ENCODE data around the gene MEIS1.

The MEIS1 gene

GRCh38 chr2:66566726-66567399, 131.9 kb downstream of the MEIS1 start:
- no peak for DNase-seq (ENCODE audit: low read depth in 2 of 2)

- no peak for DNase-seq (ENCODE audit: low read depth in 2 of 2)
Observed at GRCh38 chr2:66567729-66568128, 132.8 kb downstream of the MEIS1 start.

GRCh38 chr2:66568650-66569300, 133.8 kb downstream of the MEIS1 start:
- DNase-seq (ENCODE audit: low read depth in 2 of 2), result no peak

- DNase-seq (ENCODE audit: low read depth in 2 of 2), result no peak
Observed at GRCh38 chr2:66569321-66569851, 134.5 kb downstream of the MEIS1 start.

GRCh38 chr2:66569974-66570373, 135.0 kb downstream of the MEIS1 start:
- no peak for DNase-seq (ENCODE audit: low read depth in 2 of 2)

- no peak for DNase-seq (ENCODE audit: low read depth in 2 of 2)
Observed at GRCh38 chr2:66570471-66570870, 135.5 kb downstream of the MEIS1 start.

GRCh38 chr2:66571918-66572317, 137.0 kb downstream of the MEIS1 start:
- DNase-seq (ENCODE audit: low read depth in 2 of 2), result no peak

- no peak for DNase-seq (ENCODE audit: low read depth in 2 of 2)
Observed at GRCh38 chr2:66572391-66572790, 137.5 kb downstream of the MEIS1 start.

- no peak for DNase-seq (ENCODE audit: low read depth in 2 of 2)
Observed at GRCh38 chr2:66573416-66573815, 138.5 kb downstream of the MEIS1 start.

GRCh38 chr2:66573821-66574233, 138.9 kb downstream of the MEIS1 start:
- no peak for DNase-seq (ENCODE audit: low read depth in 2 of 2)

- DNase-seq (ENCODE audit: low read depth in 2 of 2), result no peak
Observed at GRCh38 chr2:66574701-66575624, 140.0 kb downstream of the MEIS1 start.

GRCh38 chr2:66575625-66576310, 140.8 kb downstream of the MEIS1 start:
- DNase-seq (ENCODE audit: low read depth in 2 of 2), result no peak

- no peak for DNase-seq (ENCODE audit: low read depth in 2 of 2)
Observed at GRCh38 chr2:66576311-66576560, 141.3 kb downstream of the MEIS1 start.

- no peak for DNase-seq (ENCODE audit: low read depth in 2 of 2)
Observed at GRCh38 chr2:66576561-66577320, 141.8 kb downstream of the MEIS1 start.

GRCh38 chr2:66577321-66578053, 142.6 kb downstream of the MEIS1 start:
- DNase-seq (ENCODE audit: low read depth in 2 of 2), result no peak

- DNase-seq (ENCODE audit: low read depth in 2 of 2), result no peak
Observed at GRCh38 chr2:66578054-66578686, 143.2 kb downstream of the MEIS1 start.

GRCh38 chr2:66578687-66579106, 143.8 kb downstream of the MEIS1 start:
- DNase-seq (ENCODE audit: low read depth in 2 of 2), result no peak

GRCh38 chr2:66579186-66580126, 144.5 kb downstream of the MEIS1 start:
- no peak for DNase-seq (ENCODE audit: low read depth in 2 of 2)
